ENCODE measurements around the gene ITGB6.

The ITGB6 gene

DNA sequence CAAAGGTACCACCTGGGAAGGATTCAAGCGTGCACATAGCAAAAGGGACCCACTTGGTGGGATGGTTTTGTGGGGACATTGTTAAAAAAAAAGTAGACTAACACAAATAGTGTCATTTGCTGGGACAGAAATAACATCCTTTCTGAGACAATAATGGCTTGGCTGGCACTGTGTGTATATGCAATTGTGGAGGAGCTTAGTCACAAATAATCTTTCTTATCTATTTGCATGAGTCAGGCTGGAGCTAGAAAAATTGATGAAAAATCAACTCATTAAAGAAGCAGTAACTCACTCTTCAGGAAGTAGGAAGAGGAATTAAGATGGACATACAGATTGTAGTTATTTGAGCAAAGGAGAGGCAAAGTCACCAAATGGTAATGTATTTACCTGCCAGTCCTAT is 29.5 kb upstream of the ITGB6 start:
- Histone ChIP-seq H3K9me3 (ENCODE audit: low read length) (no peaks in the 10 kb centered on the region), H3K27me3 (ENCODE audit: insufficient read depth, low read length) (no peaks in the 10 kb centered on the region; the same call in 1 of the 2 replicates), H4K20me1 (ENCODE audit: insufficient read depth, low read length) (no peaks in the 10 kb centered on the region), H3K79me2 (ENCODE audit: insufficient read depth, low read length) (no peaks in the 10 kb centered on the region), H3K9ac (ENCODE audit: low read length) (no peak overlapping the region), H3K36me3 (ENCODE audit: insufficient read depth, low read length) (no peaks in the 10 kb centered on the region), H2AFZ (ENCODE audit: low read length) (no peak overlapping the region), H3F3A (ENCODE audit: insufficient read depth, low read length) (no peaks in the 10 kb centered on the region), H3K9me2 (ENCODE audit: low read depth, low read length) (no peaks in the 10 kb centered on the region), H3K4me2 (ENCODE audit: low read length) (no peak overlapping the region), H3K4me3 (ENCODE audit: low read depth, low read length, poor library complexity, severe bottlenecking) (no peak overlapping the region), H3K27ac (ENCODE audit: low read depth, low read length, poor library complexity, severe bottlenecking) (no peak overlapping the region), H3K4me1 (ENCODE audit: insufficient read depth, low read length, severe bottlenecking) (no peaks in the 10 kb centered on the region)
- TF ChIP-seq, protein P1, sequence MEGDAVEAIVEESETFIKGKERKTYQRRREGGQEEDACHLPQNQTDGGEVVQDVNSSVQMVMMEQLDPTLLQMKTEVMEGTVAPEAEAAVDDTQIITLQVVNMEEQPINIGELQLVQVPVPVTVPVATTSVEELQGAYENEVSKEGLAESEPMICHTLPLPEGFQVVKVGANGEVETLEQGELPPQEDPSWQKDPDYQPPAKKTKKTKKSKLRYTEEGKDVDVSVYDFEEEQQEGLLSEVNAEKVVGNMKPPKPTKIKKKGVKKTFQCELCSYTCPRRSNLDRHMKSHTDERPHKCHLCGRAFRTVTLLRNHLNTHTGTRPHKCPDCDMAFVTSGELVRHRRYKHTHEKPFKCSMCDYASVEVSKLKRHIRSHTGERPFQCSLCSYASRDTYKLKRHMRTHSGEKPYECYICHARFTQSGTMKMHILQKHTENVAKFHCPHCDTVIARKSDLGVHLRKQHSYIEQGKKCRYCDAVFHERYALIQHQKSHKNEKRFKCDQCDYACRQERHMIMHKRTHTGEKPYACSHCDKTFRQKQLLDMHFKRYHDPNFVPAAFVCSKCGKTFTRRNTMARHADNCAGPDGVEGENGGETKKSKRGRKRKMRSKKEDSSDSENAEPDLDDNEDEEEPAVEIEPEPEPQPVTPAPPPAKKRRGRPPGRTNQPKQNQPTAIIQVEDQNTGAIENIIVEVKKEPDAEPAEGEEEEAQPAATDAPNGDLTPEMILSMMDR (IDR thresholded peaks at IDR 0.05; ENCODE audit: low read length) = no peak
- TF ChIP-seq EZH2 (IDR thresholded peaks at IDR 0.05; ENCODE audit: borderline replicate concordance, low read length) = no peak

DNA sequence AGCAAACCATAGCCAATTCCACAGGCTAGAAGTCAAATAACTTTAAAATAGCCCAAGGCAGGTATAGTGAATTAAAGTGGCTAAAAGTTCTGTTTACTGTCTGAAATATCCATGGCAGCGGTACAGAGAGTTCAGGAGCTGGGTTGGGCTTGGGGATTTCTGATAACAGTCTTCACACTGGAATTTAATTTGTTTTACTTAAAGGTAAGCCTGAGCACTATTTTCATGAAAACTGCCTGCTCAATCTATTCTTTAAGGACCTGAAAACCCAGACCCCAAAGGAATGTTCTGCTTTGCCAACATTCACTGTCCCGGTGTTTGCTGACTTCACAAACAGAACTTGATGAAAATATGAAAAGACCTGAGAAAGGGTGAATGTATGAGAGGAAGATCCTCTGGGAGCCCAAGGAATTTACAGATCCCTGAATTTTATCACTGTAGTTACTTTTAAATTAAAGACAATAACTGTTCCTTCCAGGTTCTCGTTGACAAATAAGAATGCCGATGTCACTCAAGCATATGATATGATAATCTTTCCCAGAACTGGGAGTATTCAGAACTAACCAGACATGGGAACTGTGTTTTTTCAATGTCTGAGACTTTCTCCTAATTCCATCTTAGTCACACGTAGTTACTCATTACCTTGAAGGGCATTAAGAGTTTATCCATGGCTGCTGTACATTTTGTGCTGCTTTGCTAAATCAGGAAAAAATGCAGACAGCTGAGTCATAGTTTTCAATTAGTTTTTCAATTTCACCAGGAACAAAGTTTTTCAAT is 28.3 kb upstream of the ITGB6 start:
- H3K9me2 ChIP-seq (ENCODE audit: low read depth, low read length) = no peaks in the 10 kb centered on the region

DNA sequence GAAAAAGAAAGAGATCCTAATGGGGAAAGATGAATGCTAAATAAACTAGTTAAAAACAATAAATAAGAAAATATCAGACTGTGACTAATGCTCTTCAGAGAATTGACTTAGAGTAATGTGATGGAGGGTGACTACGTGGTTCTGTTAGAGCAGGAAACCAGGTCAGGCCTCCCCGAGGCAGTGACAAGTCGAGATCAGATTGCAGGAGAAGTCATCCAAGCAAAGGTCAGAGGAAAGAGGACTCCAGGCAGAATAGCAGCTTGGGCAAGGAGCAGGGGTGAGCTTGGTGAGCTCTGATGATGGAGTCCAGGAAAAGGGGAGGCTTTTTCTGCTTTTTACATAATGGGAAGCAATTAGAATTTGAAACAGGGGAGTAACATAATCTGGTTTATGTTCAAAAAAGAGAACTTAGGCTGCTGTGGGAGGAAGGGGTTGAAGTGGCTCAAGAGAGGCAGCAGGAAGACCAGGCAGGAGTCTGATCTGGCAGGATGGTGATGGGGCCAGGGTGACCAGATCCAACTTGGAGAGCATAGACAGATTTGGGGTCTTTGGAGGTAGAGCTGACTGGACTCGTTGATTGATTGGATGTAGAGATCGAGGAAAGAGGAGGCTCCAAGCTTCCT is 27.3 kb upstream of the ITGB6 start:
- no peaks in the 10 kb centered on the region for H3K9me2 ChIP-seq (ENCODE audit: low read depth, low read length)
- no peak overlapping the region for H2AFZ ChIP-seq (ENCODE audit: low read length)
- no peaks in the 10 kb centered on the region for H4K20me1 ChIP-seq (ENCODE audit: insufficient read depth, low read length)
- no peak overlapping the region for H3K27ac ChIP-seq (ENCODE audit: low read depth, low read length, poor library complexity, severe bottlenecking)
- no peak overlapping the region for H3K4me3 ChIP-seq (ENCODE audit: low read depth, low read length, poor library complexity, severe bottlenecking)
- no peaks in the 10 kb centered on the region for H3K79me2 ChIP-seq (ENCODE audit: insufficient read depth, low read length)
- H3K36me3 ChIP-seq (ENCODE audit: insufficient read depth, low read length) = no peaks in the 10 kb centered on the region
- no peak overlapping the region for H3K9ac ChIP-seq (ENCODE audit: low read length)
- TF ChIP-seq, protein P1 (IDR thresholded peaks at IDR 0.05; ENCODE audit: low read length) = no peak
- no peak for TF ChIP-seq EZH2 (IDR thresholded peaks at IDR 0.05; ENCODE audit: borderline replicate concordance, low read length)
- no peaks in the 10 kb centered on the region for H3F3A ChIP-seq (ENCODE audit: insufficient read depth, low read length)
- H3K27me3 ChIP-seq (ENCODE audit: insufficient read depth, low read length) = no peaks in the 10 kb centered on the region
- no peaks in the 10 kb centered on the region for H3K9me3 ChIP-seq (ENCODE audit: low read length)
- H3K4me1 ChIP-seq (ENCODE audit: insufficient read depth, low read length, severe bottlenecking) = no peaks in the 10 kb centered on the region
- no peak overlapping the region for H3K4me2 ChIP-seq (ENCODE audit: low read length)

More for the DNA sequence above, 28.3 kb upstream of the ITGB6 start:
- H2AFZ ChIP-seq (ENCODE audit: low read length) = no peak overlapping the region
- no peaks in the 10 kb centered on the region for H3K4me1 ChIP-seq (ENCODE audit: insufficient read depth, low read length, severe bottlenecking)
- TF ChIP-seq EZH2 (IDR thresholded peaks at IDR 0.05; ENCODE audit: borderline replicate concordance, low read length) = no peak
- TF ChIP-seq, protein P1 (IDR thresholded peaks at IDR 0.05; ENCODE audit: low read length) = no peak
- H3K79me2 ChIP-seq (ENCODE audit: insufficient read depth, low read length) = no peaks in the 10 kb centered on the region
- H3K27ac ChIP-seq (ENCODE audit: low read depth, low read length, poor library complexity, severe bottlenecking) = no peak overlapping the region
- no peaks in the 10 kb centered on the region for H3K36me3 ChIP-seq (ENCODE audit: insufficient read depth, low read length)
- no peaks in the 10 kb centered on the region for H4K20me1 ChIP-seq (ENCODE audit: insufficient read depth, low read length)
- no peak overlapping the region for H3K4me3 ChIP-seq (ENCODE audit: low read depth, low read length, poor library complexity, severe bottlenecking)
- H3K4me2 ChIP-seq (ENCODE audit: low read length) = no peak overlapping the region
- no peaks in the 10 kb centered on the region for H3K9me3 ChIP-seq (ENCODE audit: low read length)
- no peaks in the 10 kb centered on the region for H3F3A ChIP-seq (ENCODE audit: insufficient read depth, low read length)
- H3K9ac ChIP-seq (ENCODE audit: low read length) = no peak overlapping the region
- H3K27me3 ChIP-seq (ENCODE audit: insufficient read depth, low read length) = no peaks in the 10 kb centered on the region

Data from OCI-LY1 (cell line).